Stimulated activated naive CD4-positive, alpha-beta T cell (primary cell): Measurements from ENCODE around the gene OR2T8.

Experiments used
- DNase-seq, 6 experiments: peaks; one replicate each; lab custom pipeline; 2025; lab: John Stamatoyannopoulos, UW

Gene OR2T8

GRCh38 chr1:247919952-247920351 is at the start of gene OR2T8:
TSS of gene OR2T8 (plus strand) at chr1:247920252. CDS start at chr1:247921018, 766 bp downstream.
- no peak for DNase-seq

- no peak for DNase-seq
Observed at GRCh38 chr1:247883346-247883745, 36.7 kb upstream of the OR2T8 start.

GRCh38 chr1:247884797-247885413 is 35.1 kb upstream of the OR2T8 start:
- no peak for DNase-seq

GRCh38 chr1:247895163-247895637 is 24.9 kb upstream of the OR2T8 start, which contains the start of gene OR2W3:
TSS of gene OR2W3 (plus strand) at chr1:247895587. CDS start at chr1:247895587, 0 bp downstream.
- no peak for DNase-seq

- DNase-seq, result no peak
Observed at GRCh38 chr1:247895976-247896375, 24.1 kb upstream of the OR2T8 start.

GRCh38 chr1:247904122-247904521 is 15.9 kb upstream of the OR2T8 start:
- no peak for DNase-seq

- DNase-seq, result no peak
Observed at GRCh38 chr1:247905181-247905580, 14.9 kb upstream of the OR2T8 start.

- no peak for DNase-seq
Observed at GRCh38 chr1:247905910-247906503, 14.0 kb upstream of the OR2T8 start.

GRCh38 chr1:247906504-247907047 is 13.5 kb upstream of the OR2T8 start:
- DNase-seq, result peak in 2 of 6 experiments; percentile 3 to 12

- no peak for DNase-seq
Observed at GRCh38 chr1:247908766-247909165, 11.3 kb upstream of the OR2T8 start.

- DNase-seq, result no peak
Observed at GRCh38 chr1:247913786-247914185, 6.3 kb upstream of the OR2T8 start.

- no peak for DNase-seq
Observed at GRCh38 chr1:247914941-247915662, 5.0 kb upstream of the OR2T8 start.

- DNase-seq, result no peak
Observed at GRCh38 chr1:247923941-247924340, 3.9 kb downstream of the OR2T8 start.

GRCh38 chr1:247924868-247925267 is 4.8 kb downstream of the OR2T8 start, which contains the start of gene OR2AJ1:
TSS of gene OR2AJ1 (plus strand) at chr1:247924889. CDS start at chr1:247933769, 8,880 bp downstream.
- DNase-seq, result no peak

GRCh38 chr1:247933989-247934388 is 13.9 kb downstream of the OR2T8 start:
- DNase-seq, result no peak

- DNase-seq, result no peak
Observed at GRCh38 chr1:247935781-247936180, 15.7 kb downstream of the OR2T8 start.

- DNase-seq, result no peak
Observed at GRCh38 chr1:247936415-247936814, 16.4 kb downstream of the OR2T8 start.

GRCh38 chr1:247936965-247937734 is 17.1 kb downstream of the OR2T8 start:
- peak; percentile 71 to 89 (median 85) for DNase-seq

- DNase-seq, result no peak
Observed at GRCh38 chr1:247942624-247943023, 22.6 kb downstream of the OR2T8 start.

- DNase-seq, result no peak
Observed at GRCh38 chr1:247948558-247948957, 28.5 kb downstream of the OR2T8 start, which contains the start of gene OR2L8. TSS of gene OR2L8 (plus strand) at chr1:247948858. CDS start at chr1:247948858, 0 bp downstream.

GRCh38 chr1:247953408-247953807 is 33.4 kb downstream of the OR2T8 start:
- DNase-seq, result no peak

- no peak for DNase-seq
Observed at GRCh38 chr1:247961791-247962190, 41.7 kb downstream of the OR2T8 start.
